NOMO-1 treated with dmso at 0.1 percent for 144 hours (cell line): ENCODE results near the gene PLXNA2.
A peak's percentile ranks its signal among the peaks of the same experiment; 100 is the strongest.

Source experiments
- DNase-seq: peaks from one replicate; lab custom pipeline; 2025; ENCODE audit not compliant: unreplicated experiment; lab: John Stamatoyannopoulos, UW

PLXNA2 gene

DNA sequence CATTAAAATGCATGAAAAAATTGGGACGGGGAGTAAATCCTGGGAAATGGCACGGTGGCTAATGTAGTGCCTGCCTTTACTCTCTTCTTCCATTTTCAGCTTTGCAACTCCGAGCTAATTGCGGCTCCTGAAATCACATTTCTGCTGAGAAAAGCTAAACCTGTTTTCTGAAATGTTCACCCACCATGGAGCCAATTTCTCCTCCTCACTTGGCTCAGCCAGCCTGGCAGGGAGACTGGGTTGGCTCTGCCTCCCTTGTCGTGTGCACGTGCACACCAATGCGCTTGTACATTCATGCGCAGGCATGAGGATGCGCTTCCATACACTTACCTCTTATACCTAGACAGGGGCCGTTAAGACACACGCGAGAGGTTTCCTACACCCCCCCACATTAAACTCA is 165.4 kb downstream of the PLXNA2 start:
- DNase-seq: no peak

DNA sequence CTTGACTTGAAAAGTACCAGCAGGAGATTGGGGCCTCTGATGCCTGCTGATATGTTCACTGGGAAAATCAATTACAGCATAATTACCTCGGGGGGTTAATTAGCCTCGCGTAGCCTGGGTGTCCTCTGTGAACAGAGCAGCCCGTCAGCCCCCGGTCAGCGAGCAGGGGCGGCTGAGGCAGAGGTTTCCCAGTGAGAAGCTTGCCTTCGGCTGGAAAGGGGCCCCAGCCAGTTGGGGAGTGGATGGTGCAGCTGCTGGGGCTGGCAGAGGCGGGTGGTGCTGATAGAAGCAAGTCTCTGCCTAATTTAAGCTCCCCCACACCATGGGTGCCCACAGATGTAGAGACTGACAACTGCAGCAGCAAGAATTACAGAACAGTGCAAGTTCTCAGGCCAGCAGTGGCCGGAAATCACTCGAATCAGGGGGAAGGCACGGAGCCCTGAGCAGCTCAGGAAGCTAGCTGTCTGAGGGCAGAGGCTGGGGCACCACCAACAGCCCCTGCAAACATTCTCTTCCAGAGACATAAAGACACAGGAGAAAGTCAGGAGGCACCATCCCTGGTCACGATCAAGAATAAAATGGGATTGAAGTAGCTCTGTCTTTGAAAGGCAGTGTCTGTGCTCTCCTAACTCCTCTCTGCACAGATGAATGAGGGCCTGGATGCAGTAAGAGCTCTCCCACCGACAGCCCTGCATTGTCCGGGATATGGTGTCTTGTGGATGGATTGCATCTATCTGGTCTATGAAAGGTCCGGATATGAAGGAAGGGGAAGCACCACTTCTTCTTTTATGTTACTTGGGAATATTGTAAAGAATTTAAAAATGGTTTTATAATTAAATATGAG is 166.7 kb downstream of the PLXNA2 start:
- no peak for DNase-seq

DNA sequence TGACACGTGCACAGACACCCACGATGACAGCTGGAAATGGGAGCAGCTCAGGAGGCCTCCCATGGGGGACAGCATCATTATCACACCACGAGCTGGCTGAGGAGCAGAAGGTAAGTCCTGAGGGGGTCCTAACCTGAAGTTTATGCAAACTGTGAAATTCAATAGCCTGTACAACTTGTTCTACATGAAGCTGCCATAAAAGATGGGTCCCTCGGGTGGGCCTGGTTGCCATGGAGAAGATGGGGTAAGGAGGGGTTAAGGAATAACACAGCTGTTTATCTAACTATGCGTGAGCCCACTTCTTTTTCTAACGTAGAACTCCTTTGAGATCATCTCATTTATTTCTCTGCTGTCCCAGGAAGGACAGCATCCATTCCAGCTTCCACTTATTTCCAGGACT is 169.8 kb downstream of the PLXNA2 start:
- no peak for DNase-seq

- DNase-seq: no peak
Observed at GRCh38 chr1:208071435-208072031, 172.7 kb downstream of the PLXNA2 start.

- no peak for DNase-seq
Observed at GRCh38 chr1:208069908-208070307, 174.3 kb downstream of the PLXNA2 start.

- no peak for DNase-seq
Observed at GRCh38 chr1:208069317-208069716, 174.9 kb downstream of the PLXNA2 start.

DNA sequence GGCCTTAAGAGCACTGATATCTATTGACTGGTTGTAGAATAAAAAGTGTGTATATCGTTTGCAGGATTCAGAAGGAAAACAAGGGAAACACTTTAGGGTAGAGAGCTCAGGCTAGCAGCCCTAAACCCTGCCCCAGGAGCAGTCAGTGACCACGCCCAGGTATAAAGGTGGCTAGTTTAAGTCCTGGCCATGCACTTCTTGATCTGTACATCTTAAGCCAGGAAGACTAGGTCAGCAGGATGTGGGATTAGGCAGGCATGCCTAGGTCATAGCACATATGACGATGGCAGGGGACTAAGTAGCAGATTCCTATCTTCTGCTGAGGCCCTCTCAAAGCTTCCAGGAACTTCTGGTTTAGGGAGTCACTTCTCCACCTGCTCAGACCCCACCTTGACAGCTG is 175.3 kb downstream of the PLXNA2 start:
- no peak for DNase-seq

DNA sequence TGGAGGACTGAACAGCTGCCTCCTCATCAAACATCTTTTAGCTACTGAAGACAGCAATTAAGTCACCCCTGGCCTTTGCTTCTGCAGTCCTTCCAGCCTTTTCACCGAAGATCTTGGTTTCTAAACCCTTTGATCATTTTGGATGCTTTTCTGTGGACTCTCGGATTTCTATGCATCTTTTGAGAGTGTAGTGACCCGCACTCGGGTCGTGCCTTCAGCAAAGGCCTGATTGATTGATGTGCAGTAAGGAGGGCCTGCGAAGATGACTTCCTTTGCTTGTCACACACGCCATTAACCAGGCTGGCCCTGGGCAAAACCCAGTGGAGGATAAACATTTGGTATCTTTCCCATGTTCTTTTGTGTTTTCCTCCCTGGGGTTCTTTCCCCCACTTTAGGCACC is 175.8 kb downstream of the PLXNA2 start:
- no peak for DNase-seq

DNA sequence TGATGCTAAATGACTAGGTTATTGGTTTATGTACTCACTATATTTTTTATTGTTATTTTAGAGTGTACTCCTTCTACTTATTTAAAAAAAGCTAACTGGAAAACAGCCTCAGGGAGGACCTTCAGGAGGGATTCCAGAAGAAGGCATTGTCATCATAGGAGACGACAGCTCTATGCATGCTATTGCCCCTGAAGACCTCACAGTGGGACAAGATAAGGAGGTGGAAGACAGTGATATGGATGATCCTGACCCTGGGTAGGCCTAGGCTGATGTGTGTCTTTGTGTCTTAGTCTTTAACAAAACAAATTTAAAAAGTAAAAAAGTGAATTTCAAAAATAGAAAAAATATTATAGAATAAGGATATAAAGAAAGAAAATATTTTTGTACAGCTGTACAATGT is 177.6 kb downstream of the PLXNA2 start:
- no peak for DNase-seq

DNA sequence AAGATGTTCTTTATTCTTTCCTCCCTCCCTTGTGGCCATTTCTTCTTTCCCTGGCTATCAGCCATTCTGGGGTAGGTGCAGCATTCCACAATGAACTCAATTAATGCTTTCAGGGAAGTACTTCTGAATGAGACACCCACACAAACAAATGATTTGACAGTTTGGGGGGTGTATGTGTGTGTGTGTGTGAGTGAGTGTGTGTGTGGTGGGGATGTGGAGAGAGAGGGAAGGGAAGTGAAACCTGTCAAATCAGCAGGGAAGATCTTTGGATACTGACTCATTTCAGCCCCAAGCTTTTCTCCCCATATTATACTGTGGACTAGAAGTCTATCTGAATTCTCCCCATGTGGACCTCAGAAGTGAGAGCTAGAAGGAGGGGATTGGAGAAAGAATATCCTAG is 178.3 kb downstream of the PLXNA2 start:
- peak; percentile 77 for DNase-seq

- no peak for DNase-seq
Observed at GRCh38 chr1:208061632-208062031, 182.6 kb downstream of the PLXNA2 start.

- DNase-seq: no peak
Observed at GRCh38 chr1:208061118-208061517, 183.1 kb downstream of the PLXNA2 start.

GRCh38 chr1:208060215-208060869 is 183.8 kb downstream of the PLXNA2 start:
- no peak for DNase-seq

- DNase-seq: no peak
Observed at GRCh38 chr1:208059409-208060001, 184.7 kb downstream of the PLXNA2 start.

GRCh38 chr1:208058756-208059155 is 185.4 kb downstream of the PLXNA2 start:
- DNase-seq: no peak

GRCh38 chr1:208058267-208058666 is 185.9 kb downstream of the PLXNA2 start:
- no peak for DNase-seq

GRCh38 chr1:208057056-208057455 is 187.1 kb downstream of the PLXNA2 start:
- no peak for DNase-seq

- DNase-seq: no peak
Observed at GRCh38 chr1:208055535-208055934, 188.6 kb downstream of the PLXNA2 start.

- no peak for DNase-seq
Observed at GRCh38 chr1:208054911-208055379, 189.2 kb downstream of the PLXNA2 start.

DNA sequence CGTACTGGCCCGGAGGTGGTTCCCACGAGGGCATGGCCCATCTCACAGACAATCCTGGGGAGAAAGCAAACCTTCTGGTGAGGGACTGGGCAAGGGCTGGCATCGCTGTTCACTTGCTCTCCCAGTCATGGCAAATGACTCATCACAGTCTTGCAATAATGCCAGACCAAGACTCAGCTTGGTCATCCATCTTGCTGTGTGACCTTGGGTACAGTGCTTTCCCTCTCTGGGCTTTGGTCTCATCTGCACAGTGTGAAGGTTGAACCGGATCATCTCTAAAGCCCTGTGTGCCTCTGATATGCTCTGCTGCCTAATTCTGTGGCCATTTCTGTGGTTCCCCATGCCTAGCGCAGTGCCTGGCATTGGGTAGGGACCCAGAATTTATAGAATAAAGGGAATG is 189.7 kb downstream of the PLXNA2 start:
- DNase-seq: no peak

DNA sequence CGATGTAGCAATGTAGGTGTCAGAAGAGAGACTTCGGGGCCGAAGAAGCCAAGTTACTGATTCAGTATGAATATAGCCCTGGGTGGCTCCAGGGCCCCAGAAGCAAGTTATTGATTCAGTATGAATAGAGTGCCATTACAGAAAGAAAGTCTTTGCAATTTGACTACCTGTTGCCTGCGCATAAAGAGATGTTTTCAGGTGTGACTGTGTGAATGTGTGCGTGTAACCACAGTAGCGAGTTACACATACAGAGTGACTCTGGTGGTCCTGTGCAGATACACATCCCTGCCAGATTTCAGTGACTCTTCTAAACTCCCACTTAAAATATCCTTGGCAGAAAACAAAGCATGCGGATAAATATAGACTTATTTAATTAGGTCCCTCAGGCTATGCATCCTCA is 190.5 kb downstream of the PLXNA2 start:
- DNase-seq: no peak
